ENCODE data around the gene RPL28. TPM values are rescaled to one million over a fixed set of nuclear protein-coding genes. Genes with fewer than 3 reads are reported as not detected.
A peak's percentile ranks its signal among the peaks of the same experiment; 100 is the strongest.

Gene RPL28
- total and polyA plus RNA-seq, 2 of the 13 experiments (the other 11 are each of a cell fraction or from before 2014, with no cell fraction given) = 105 to 420 TPM

DNA sequence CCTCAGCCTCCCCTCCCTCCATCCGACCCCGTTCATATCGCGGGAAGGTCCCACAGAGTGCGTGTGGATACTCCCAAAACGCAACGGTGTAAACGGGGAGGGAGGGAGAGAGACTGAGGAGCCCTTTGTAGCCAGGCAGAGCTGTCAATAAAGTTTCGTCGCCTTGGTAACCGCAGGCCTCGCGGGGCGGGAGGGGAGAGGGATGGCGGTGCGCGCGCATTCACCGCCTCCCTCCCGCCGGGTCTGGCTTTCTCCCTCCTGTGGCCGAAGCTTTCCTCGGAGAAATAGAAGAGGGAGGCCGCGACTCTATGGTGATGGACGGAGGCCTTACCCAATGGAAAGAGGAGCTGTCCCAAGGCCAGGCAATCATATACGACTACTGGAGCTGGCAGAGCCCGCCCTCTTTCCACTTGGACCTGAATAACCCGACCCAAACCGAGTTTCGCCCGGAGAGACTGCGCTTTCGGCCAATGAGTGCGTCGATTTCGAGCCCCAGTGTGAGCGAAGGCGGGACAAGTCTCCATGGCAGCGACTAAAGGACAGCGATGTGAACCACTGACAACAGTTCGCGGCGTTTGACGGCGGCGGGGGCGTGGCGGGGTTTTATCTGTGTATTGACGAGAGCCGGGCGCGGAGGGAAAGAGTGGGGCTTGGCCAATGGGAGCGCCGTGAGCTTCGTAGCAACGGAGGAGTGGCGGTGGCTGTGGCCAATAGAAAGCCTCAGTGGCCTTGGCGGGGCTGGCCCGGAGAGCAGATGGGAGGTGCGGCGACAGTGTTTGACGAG, 46.4 kb upstream of the RPL28 start, which contains the start of gene KMT5C (continued):
- TF ChIP-seq THAP9 (CRISPR knock-in tag; IDR thresholded peaks at IDR 0.05; ENCODE audit: borderline replicate concordance) (no peak), ATRX (CRISPR knock-in tag; IDR thresholded peaks at IDR 0.05; ENCODE audit: borderline replicate concordance) (no peak), MTF1 (CRISPR knock-in tag; IDR thresholded peaks at IDR 0.05) (no peak), ZNF430 (CRISPR knock-in tag; IDR thresholded peaks at IDR 0.05) (no peak), MED1 (CRISPR knock-in tag; IDR thresholded peaks at IDR 0.05) (peak; percentile 7; the same call in 1 of the 2 replicates), ARNT2 (CRISPR knock-in tag; IDR thresholded peaks at IDR 0.05; ENCODE audit: low read depth) (no peak), ATF6 (CRISPR knock-in tag; conservative IDR thresholded peaks at IDR 0.05) (no peak), RAD51 (IDR thresholded peaks at IDR 0.05; ENCODE audit: borderline replicate concordance) (no peak), RBM22 (optimal IDR thresholded peaks at IDR 0.05; ENCODE audit: low read length) (no peak), TFAP4 (IDR thresholded peaks at IDR 0.05; ENCODE audit: borderline replicate concordance, low read depth) (peak; percentile 41; the same call in 1 of the 2 replicates), ZFP36 (IDR thresholded peaks at IDR 0.05; ENCODE audit: borderline replicate concordance, low read depth, low read length, partially characterized antibody) (no peak), ZNF484 (CRISPR knock-in tag; IDR thresholded peaks at IDR 0.05; ENCODE audit: borderline replicate concordance, low read depth) (no peak), ZBTB7B (CRISPR knock-in tag; IDR thresholded peaks at IDR 0.05) (no peak), HNRNPUL1 (IDR thresholded peaks at IDR 0.05; ENCODE audit: low read depth, low read length) (no peak), ETS1 (CRISPR knock-in tag; IDR thresholded peaks at IDR 0.05) (no peak), ZNF230 (CRISPR knock-in tag; IDR thresholded peaks at IDR 0.05) (no peak), ZNF891 (CRISPR knock-in tag; IDR thresholded peaks at IDR 0.05) (no peak), TOPORS (CRISPR knock-in tag; IDR thresholded peaks at IDR 0.05) (no peak), FOXJ3 (CRISPR knock-in tag; IDR thresholded peaks at IDR 0.05; ENCODE audit: borderline replicate concordance) (no peak), ZNF556 (CRISPR knock-in tag; IDR thresholded peaks at IDR 0.05; ENCODE audit: borderline replicate concordance) (no peak), ZSCAN30 (CRISPR knock-in tag; IDR thresholded peaks at IDR 0.05) (no peak)
- TF ChIP-seq, protein P1, sequence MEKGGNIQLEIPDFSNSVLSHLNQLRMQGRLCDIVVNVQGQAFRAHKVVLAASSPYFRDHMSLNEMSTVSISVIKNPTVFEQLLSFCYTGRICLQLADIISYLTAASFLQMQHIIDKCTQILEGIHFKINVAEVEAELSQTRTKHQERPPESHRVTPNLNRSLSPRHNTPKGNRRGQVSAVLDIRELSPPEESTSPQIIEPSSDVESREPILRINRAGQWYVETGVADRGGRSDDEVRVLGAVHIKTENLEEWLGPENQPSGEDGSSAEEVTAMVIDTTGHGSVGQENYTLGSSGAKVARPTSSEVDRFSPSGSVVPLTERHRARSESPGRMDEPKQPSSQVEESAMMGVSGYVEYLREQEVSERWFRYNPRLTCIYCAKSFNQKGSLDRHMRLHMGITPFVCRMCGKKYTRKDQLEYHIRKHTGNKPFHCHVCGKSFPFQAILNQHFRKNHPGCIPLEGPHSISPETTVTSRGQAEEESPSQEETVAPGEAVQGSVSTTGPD (CRISPR knock-in tag; IDR thresholded peaks at IDR 0.05) = no peak

Data from HepG2 (cell line).